OCI-LY1 (cell line): ENCODE data around the gene MPPED2.

Experiments used
- H2AFZ ChIP-seq: fragments of 200-600 bp; sonication (generic), shearing (Covaris generic); 2 replicates; pipeline ENCODE4 v1.6.0; 2014; ENCODE audit warnings: antibody characterized with exemption, mild to moderate bottlenecking, low read length
- H3F3A ChIP-seq: fragments of 200-600 bp; sonication (generic), shearing (Covaris generic); 2 replicates; pipeline ENCODE4 v1.6.0; 2014; ENCODE audit warnings: mild to moderate bottlenecking, antibody characterized with exemption, low read length, moderate library complexity; ENCODE audit not compliant: insufficient read depth
- H3K27ac ChIP-seq: fragments of 200-600 bp; sonication (generic); 2 replicates; pipeline ENCODE4 v1.5.1; 2014; ENCODE audit warnings: low read length, mixed run types, mild to moderate bottlenecking, low read depth; ENCODE audit not compliant: poor library complexity, severe bottlenecking
- H3K27me3 ChIP-seq: fragments of 200-600 bp; sonication (generic); 2 replicates; pipeline ENCODE4 v1.6.0; 2014; ENCODE audit warnings: antibody characterized with exemption, mild to moderate bottlenecking, low read length, moderate library complexity; ENCODE audit not compliant: insufficient read depth
- H3K36me3 ChIP-seq: fragments of 200-600 bp; sonication (generic); 2 replicates; pipeline ENCODE4 v1.6.1; 2014; ENCODE audit warnings: mild to moderate bottlenecking, antibody characterized with exemption, low read length, moderate library complexity, mixed read lengths; ENCODE audit not compliant: insufficient read depth
- H3K4me1 ChIP-seq: fragments of 200-600 bp; sonication (generic); 2 replicates; pipeline ENCODE4 v1.5.1; 2014; ENCODE audit warnings: mild to moderate bottlenecking, low read length, moderate library complexity; ENCODE audit not compliant: insufficient read depth, severe bottlenecking
- H3K4me2 ChIP-seq: fragments of 200-600 bp; sonication (generic), shearing (Covaris generic); 2 replicates; pipeline ENCODE4 v1.6.1; 2014; ENCODE audit warnings: low read length
- H3K4me3 ChIP-seq: fragments of 200-600 bp; sonication (generic); 2 replicates; pipeline ENCODE4 v1.5.1; 2014; ENCODE audit warnings: low read length, low read depth, mild to moderate bottlenecking, mixed read lengths; ENCODE audit not compliant: poor library complexity, severe bottlenecking
- H3K79me2 ChIP-seq: fragments of 200-600 bp; shearing (Covaris generic); 2 replicates; pipeline ENCODE4 v1.6.1; 2016; ENCODE audit warnings: mixed run types, low read length, mixed read lengths; ENCODE audit not compliant: insufficient read depth
- H3K9ac ChIP-seq: fragments of 200-600 bp; sonication (generic), shearing (Covaris generic); 2 replicates; pipeline ENCODE4 v1.6.1; 2014; ENCODE audit warnings: mild to moderate bottlenecking, low read length, mixed read lengths
- H3K9me2 ChIP-seq: fragments of 200-600 bp; sonication (generic), shearing (Covaris generic); 2 replicates; pipeline ENCODE4 v1.6.1; 2014; ENCODE audit warnings: low read depth, mild to moderate bottlenecking, low read length, mixed read lengths
- H3K9me3 ChIP-seq: fragments of 200-600 bp; shearing (Covaris generic); 2 replicates; pipeline ENCODE4 v1.6.1; 2014; ENCODE audit warnings: low read length, mixed read lengths
- H4K20me1 ChIP-seq: fragments of 200-600 bp; sonication (generic), shearing (Covaris generic); 2 replicates; pipeline ENCODE4 v1.6.0; 2016; ENCODE audit warnings: mild to moderate bottlenecking, low read length; ENCODE audit not compliant: insufficient read depth
- EZH2 ChIP-seq: fragments of 200-600 bp; sonication (generic), shearing (Covaris generic); IDR thresholded peaks from 2 replicates; pipeline ENCODE4 v1.8.0; 2017; ENCODE audit warnings: borderline replicate concordance, mixed run types, mild to moderate bottlenecking, antibody characterized with exemption, low read length, moderate library complexity, mixed read lengths
- TF ChIP-seq, protein P1 (sequence below): fragments of 200-600 bp; sonication (generic), shearing (Covaris generic); IDR thresholded peaks from 2 replicates; pipeline ENCODE4 v1.5.1; 2017; ENCODE audit warnings: mild to moderate bottlenecking, antibody characterized with exemption, low read length, moderate library complexity, mixed read lengths

Gene MPPED2

GRCh38 chr11:30501744-30502143 lies 84.4 kb downstream of the MPPED2 start:
- Histone ChIP-seq H3F3A (no peaks in the 10 kb centered on the region), H3K27ac (no peak overlapping the region), H3K4me3 (no peak overlapping the region), H3K4me2 (no peak overlapping the region), H3K9me3 (no peaks in the 10 kb centered on the region), H3K79me2 (no peaks in the 10 kb centered on the region), H3K9ac (no peak overlapping the region), H3K27me3 (no peaks in the 10 kb centered on the region), H3K9me2 (no peaks in the 10 kb centered on the region), H2AFZ (no peak overlapping the region), H3K36me3 (no peaks in the 10 kb centered on the region), H4K20me1 (no peaks in the 10 kb centered on the region), H3K4me1 (no peaks in the 10 kb centered on the region)
- TF ChIP-seq, protein P1, sequence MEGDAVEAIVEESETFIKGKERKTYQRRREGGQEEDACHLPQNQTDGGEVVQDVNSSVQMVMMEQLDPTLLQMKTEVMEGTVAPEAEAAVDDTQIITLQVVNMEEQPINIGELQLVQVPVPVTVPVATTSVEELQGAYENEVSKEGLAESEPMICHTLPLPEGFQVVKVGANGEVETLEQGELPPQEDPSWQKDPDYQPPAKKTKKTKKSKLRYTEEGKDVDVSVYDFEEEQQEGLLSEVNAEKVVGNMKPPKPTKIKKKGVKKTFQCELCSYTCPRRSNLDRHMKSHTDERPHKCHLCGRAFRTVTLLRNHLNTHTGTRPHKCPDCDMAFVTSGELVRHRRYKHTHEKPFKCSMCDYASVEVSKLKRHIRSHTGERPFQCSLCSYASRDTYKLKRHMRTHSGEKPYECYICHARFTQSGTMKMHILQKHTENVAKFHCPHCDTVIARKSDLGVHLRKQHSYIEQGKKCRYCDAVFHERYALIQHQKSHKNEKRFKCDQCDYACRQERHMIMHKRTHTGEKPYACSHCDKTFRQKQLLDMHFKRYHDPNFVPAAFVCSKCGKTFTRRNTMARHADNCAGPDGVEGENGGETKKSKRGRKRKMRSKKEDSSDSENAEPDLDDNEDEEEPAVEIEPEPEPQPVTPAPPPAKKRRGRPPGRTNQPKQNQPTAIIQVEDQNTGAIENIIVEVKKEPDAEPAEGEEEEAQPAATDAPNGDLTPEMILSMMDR = no peak
- no peak for TF ChIP-seq EZH2

GRCh38 chr11:30499940-30500339 lies 86.2 kb downstream of the MPPED2 start:
- no peak overlapping the region for H3K4me3 ChIP-seq
- H3F3A ChIP-seq = no peaks in the 10 kb centered on the region
- H3K4me2 ChIP-seq = no peak overlapping the region
- H2AFZ ChIP-seq = no peak overlapping the region
- no peaks in the 10 kb centered on the region for H3K9me2 ChIP-seq
- H3K27ac ChIP-seq = no peak overlapping the region
- TF ChIP-seq, protein P1 = no peak
- no peak for TF ChIP-seq EZH2
- no peaks in the 10 kb centered on the region for H3K79me2 ChIP-seq
- no peaks in the 10 kb centered on the region for H4K20me1 ChIP-seq
- no peaks in the 10 kb centered on the region for H3K36me3 ChIP-seq
- H3K27me3 ChIP-seq = no peaks in the 10 kb centered on the region
- H3K9me3 ChIP-seq = no peaks in the 10 kb centered on the region
- no peaks in the 10 kb centered on the region for H3K4me1 ChIP-seq
- H3K9ac ChIP-seq = no peak overlapping the region

GRCh38 chr11:30497600-30497999 lies 88.6 kb downstream of the MPPED2 start:
- H3K9ac ChIP-seq = no peak overlapping the region
- no peak overlapping the region for H2AFZ ChIP-seq
- H3K4me2 ChIP-seq = no peak overlapping the region
- H3K9me3 ChIP-seq = no peaks in the 10 kb centered on the region
- no peaks in the 10 kb centered on the region for H3K79me2 ChIP-seq
- H3K4me3 ChIP-seq = no peak overlapping the region
- H3F3A ChIP-seq = no peaks in the 10 kb centered on the region
- H3K9me2 ChIP-seq = no peaks in the 10 kb centered on the region
- no peaks in the 10 kb centered on the region for H3K27me3 ChIP-seq
- H4K20me1 ChIP-seq = no peaks in the 10 kb centered on the region
- no peaks in the 10 kb centered on the region for H3K4me1 ChIP-seq
- no peak for TF ChIP-seq EZH2
- TF ChIP-seq, protein P1 = no peak
- H3K36me3 ChIP-seq = no peaks in the 10 kb centered on the region
- no peak overlapping the region for H3K27ac ChIP-seq
